HG03064 (cell line): ENCODE data around the gene SCNN1A.

Experiments used
- ATAC-seq: cut with Tn5 transposase; IDR thresholded peaks from one replicate; pipeline ENCODE4 v1.9.1; 2021; ENCODE audit warnings: low read depth; ENCODE audit not compliant: unreplicated experiment

The SCNN1A gene

DNA sequence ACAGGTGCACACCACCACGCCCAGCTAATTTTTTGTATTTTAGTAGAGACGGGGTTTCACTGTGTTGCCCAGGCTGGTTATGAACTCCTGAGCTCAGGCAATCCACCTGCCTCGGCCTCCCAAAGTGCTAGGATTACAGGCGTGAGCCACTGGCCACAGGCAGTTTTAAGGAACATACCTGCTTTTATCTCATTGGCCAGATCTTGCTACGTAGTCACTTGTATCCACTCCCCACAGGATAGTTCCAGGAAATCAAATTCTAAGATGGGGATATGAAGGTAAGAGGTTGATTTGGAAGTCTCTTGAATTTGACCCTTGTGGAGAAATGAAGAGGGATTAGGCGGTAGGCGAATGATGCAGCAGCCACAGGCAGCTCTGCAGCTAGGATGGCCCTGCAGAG, 73.6 kb downstream of the SCNN1A start:
- no peak for ATAC-seq

DNA sequence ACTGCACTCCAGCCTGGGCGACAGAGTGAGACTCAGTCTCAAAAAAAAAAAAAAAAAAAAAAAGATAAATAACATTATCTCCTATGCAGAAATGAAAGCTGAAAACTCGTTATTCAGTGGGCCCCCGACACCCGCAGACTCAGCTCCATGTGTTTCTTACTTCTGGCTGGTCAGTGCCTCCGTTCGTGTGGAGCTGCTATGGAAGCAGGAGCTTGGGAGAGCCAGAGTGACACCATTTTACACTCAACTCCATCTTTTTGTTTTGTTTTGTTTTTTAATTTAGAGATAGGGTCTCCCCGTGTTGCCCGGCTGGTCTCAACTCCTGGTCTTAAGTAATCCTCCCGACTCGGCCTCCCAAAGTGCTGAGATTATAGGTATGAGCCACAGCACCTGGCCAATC, 78.2 kb downstream of the SCNN1A start:
- no peak for ATAC-seq
